Gastrocnemius medialis (tissue), 4 donors: Measurements from ENCODE around the gene ZBTB39. TPM values are rescaled to one million over a fixed set of nuclear protein-coding genes. Genes with fewer than 3 reads are reported as not detected.

Experiments
- ATAC-seq, 2 donors: fragments of 150-250 bp; one replicate each; pipeline ENCODE4 v1.9.1; 2016
- DNase-seq, 2 donors: peaks; one replicate each; pipeline ENCODE4 v3.0.0-alpha.2; 2019
- H3K27ac ChIP-seq, 4 donors: fragments of 200-600 bp; sonication (generic); 1 replicate in 1 of 4; 2 replicates in 3 of 4; pipeline ENCODE4 v1.5.1; 2016 to 2018; ENCODE audit warnings: mild to moderate bottlenecking in 2 of 4, moderate library complexity in 1 of 4
- H3K27me3 ChIP-seq, 3 donors: fragments of 200-600 bp; sonication (generic) in 2 of 3; 1 replicate in 1 of 3; 2 replicates in 2 of 3; pipeline versions ENCODE4 v1.5.1 to v1.6.0; 2016 to 2019; ENCODE audit warnings: mild to moderate bottlenecking in 1 of 3, moderate library complexity in 1 of 3
- H3K36me3 ChIP-seq, 2 donors: fragments of 200-600 bp; sonication (generic) in 1 of 2; one replicate each; pipeline ENCODE4 v1.5.1; 2017 to 2018
- H3K4me1 ChIP-seq, 2 donors: fragments of 200-600 bp; sonication (generic) in 1 of 2; one replicate each; pipeline ENCODE4 v1.5.1; 2016 to 2017; ENCODE audit warnings: mild to moderate bottlenecking in 2 of 2
- H3K4me3 ChIP-seq, 4 donors: fragments of 200-600 bp; sonication (generic) in 3 of 4; 1 replicate in 1 of 4; 2 replicates in 3 of 4; pipeline ENCODE4 v1.5.1; 2016 to 2019; ENCODE audit warnings: mild to moderate bottlenecking in 2 of 4
- H3K9me3 ChIP-seq, 3 donors: fragments of 200-600 bp; sonication (generic) in 2 of 3; 1 replicate in 1 of 3; 2 replicates in 2 of 3; pipeline ENCODE4 v1.5.1; 2016 to 2019
- CTCF ChIP-seq, 5 experiments: fragments of 450-650 bp in 3 of 5; fragments of 200-600 bp in 2 of 5; sonication (generic) in 2 of 5; IDR thresholded peaks in 4 of 5; conservative IDR thresholded peaks in 1 of 5; 1 replicate in 4 of 5; 2 replicates in 1 of 5; pipeline ENCODE4 v1.5.1; 2016 to 2019; ENCODE audit warnings: antibody characterized with exemption in 5 of 5, mild to moderate bottlenecking in 3 of 5, moderate library complexity in 3 of 5
- POLR2A ChIP-seq, 2 donors: fragments of 450-650 bp; IDR thresholded peaks; one replicate each; pipeline ENCODE4 v1.6.1; 2017; ENCODE audit warnings: antibody characterized with exemption in 2 of 2, mild to moderate bottlenecking in 2 of 2, moderate library complexity in 2 of 2
- in situ Hi-C, 4 donors: fragments of 200-750 bp; cut with MboI; loops; one replicate each; pipeline versions ENCODE4 v1.15.0 to v1.8.0; 2017; ENCODE audit warnings: low sequenced_read_pairs in 4 of 4
- intact Hi-C: fragments of 100-400 bp; cut with DNase I; formaldehyde crosslinking; loops from one replicate; pipeline ENCODE4 v1.15.1; 2023; ENCODE audit warnings: low total_unique reads
- total RNA-seq, 4 donors: library from RNA; depleted of rRNA; stranded (reverse); fragments of >200 nt; gene quantifications; one replicate each; pipeline versions ENCODE4 v1.1.0 to v1.2.3, GENCODE V29; 2016

The ZBTB39 gene
- total RNA-seq, 4 donors from 2014 or later: 2.2 to 3.8 (median 2.8) TPM

- ATAC-seq (no peak), DNase-seq (no peak)
- intact Hi-C loops: no loop called here
- no peaks in the 10 kb centered on the region for H3K27me3 ChIP-seq
- no peak overlapping the region for H3K27ac ChIP-seq
- no peaks in the 10 kb centered on the region for H3K9me3 ChIP-seq
- no peak overlapping the region for H3K4me3 ChIP-seq
- no peak for TF ChIP-seq CTCF (IDR thresholded peaks at IDR 0.05 in 4 of 5, conservative IDR thresholded peaks at IDR 0.05 in 1 of 5)
- TF ChIP-seq POLR2A (IDR thresholded peaks at IDR 0.05): no peak
- in situ Hi-C loops: no loop called here
- peaks cover 0 to 3% of the 10 kb centered on the region in 2 donors for H3K4me1 ChIP-seq
- H3K36me3 ChIP-seq: peaks cover 0 to 14% of the 10 kb centered on the region in 2 donors
Measured at GRCh38 chr12:56993346-56993745, 13.0 kb downstream of the ZBTB39 start.

GRCh38 chr12:56991319-56992246, 14.8 kb downstream of the ZBTB39 start:
- peaks cover 0 to 6% of the 10 kb centered on the region in 2 donors for H3K4me1 ChIP-seq
- DNase-seq: peak; percentile 27 to 42
- H3K36me3 ChIP-seq: peaks cover 0 to 14% of the 10 kb centered on the region in 2 donors
- peak in 1 of 2 donors; percentile 32 for ATAC-seq
- H3K9me3 ChIP-seq: no peaks in the 10 kb centered on the region
- H3K27ac ChIP-seq: peak overlapping the region in 3 of 4 donors; percentile 21 to 27 (median 26)
- no peak overlapping the region for H3K4me3 ChIP-seq
- no peaks in the 10 kb centered on the region for H3K27me3 ChIP-seq
- no peak for TF ChIP-seq CTCF (IDR thresholded peaks at IDR 0.05 in 4 of 5, conservative IDR thresholded peaks at IDR 0.05 in 1 of 5)
- no peak for TF ChIP-seq POLR2A (IDR thresholded peaks at IDR 0.05)
- in situ Hi-C loops (no loop called here), intact Hi-C loops (no loop called here)

- ATAC-seq: no peak
- no peak for DNase-seq
- Histone ChIP-seq H3K4me3 (no peak overlapping the region), H3K27ac (peak overlapping the region in 3 of 4 donors; percentile 9 to 26 (median 21)), H3K36me3 (peaks cover 0 to 8% of the 10 kb centered on the region in 2 donors), H3K27me3 (no peaks in the 10 kb centered on the region), H3K9me3 (no peaks in the 10 kb centered on the region), H3K4me1 (peaks cover 0 to 6% of the 10 kb centered on the region in 2 donors)
- TF ChIP-seq POLR2A (IDR thresholded peaks at IDR 0.05): no peak
- TF ChIP-seq CTCF (IDR thresholded peaks at IDR 0.05 in 4 of 5, conservative IDR thresholded peaks at IDR 0.05 in 1 of 5): no peak
- in situ Hi-C loops (no loop called here), intact Hi-C loops (no loop called here)
Measured at GRCh38 chr12:56990648-56991318, 15.6 kb downstream of the ZBTB39 start.

GRCh38 chr12:56989861-56990610, 16.3 kb downstream of the ZBTB39 start:
- intact Hi-C loops (no loop called here), in situ Hi-C loops (loop anchor here (5.0 kb wide), 1 partner anchor 233 kb away; no protein-coding TSS in a partner anchor)
- no peak for DNase-seq
- TF ChIP-seq CTCF (IDR thresholded peaks at IDR 0.05 in 4 of 5, conservative IDR thresholded peaks at IDR 0.05 in 1 of 5): no peak
- no peak for TF ChIP-seq POLR2A (IDR thresholded peaks at IDR 0.05)
- H3K27ac ChIP-seq: no peak overlapping the region
- H3K36me3 ChIP-seq: peaks cover 0 to 1% of the 10 kb centered on the region in 2 donors
- H3K4me3 ChIP-seq: no peak overlapping the region
- H3K9me3 ChIP-seq: no peaks in the 10 kb centered on the region
- no peak for ATAC-seq
- H3K4me1 ChIP-seq: peaks cover 0 to 6% of the 10 kb centered on the region in 2 donors
- H3K27me3 ChIP-seq: no peaks in the 10 kb centered on the region
